ENCODE data around the gene UMODL1.

The UMODL1 gene

GRCh38 chr21:42071146-42071737 lies at the start of gene UMODL1:
Gene UMODL1 (plus strand): TSS chr21:42071317. CDS start chr21:42071317, 0 bp downstream.
- TF ChIP-seq POLR2A (IDR thresholded peaks at IDR 0.05; ENCODE audit: low read length) (no peak), GATA1 (IDR thresholded peaks at IDR 0.05; ENCODE audit: low read depth, low read length) (no peak)
- DNase-seq, result no peak

- no peak for DNase-seq
- TF ChIP-seq GATA1 (IDR thresholded peaks at IDR 0.05; ENCODE audit: low read depth, low read length) (no peak), POLR2A (IDR thresholded peaks at IDR 0.05; ENCODE audit: low read length) (no peak)
Observed at GRCh38 chr21:42021371-42022090, 49.6 kb upstream of the UMODL1 start.

- TF ChIP-seq GATA1 (IDR thresholded peaks at IDR 0.05; ENCODE audit: low read depth, low read length), result no peak
- no peak for TF ChIP-seq POLR2A (IDR thresholded peaks at IDR 0.05; ENCODE audit: low read length)
- DNase-seq, result no peak
Observed at GRCh38 chr21:42022091-42022430, 49.1 kb upstream of the UMODL1 start.

DNA sequence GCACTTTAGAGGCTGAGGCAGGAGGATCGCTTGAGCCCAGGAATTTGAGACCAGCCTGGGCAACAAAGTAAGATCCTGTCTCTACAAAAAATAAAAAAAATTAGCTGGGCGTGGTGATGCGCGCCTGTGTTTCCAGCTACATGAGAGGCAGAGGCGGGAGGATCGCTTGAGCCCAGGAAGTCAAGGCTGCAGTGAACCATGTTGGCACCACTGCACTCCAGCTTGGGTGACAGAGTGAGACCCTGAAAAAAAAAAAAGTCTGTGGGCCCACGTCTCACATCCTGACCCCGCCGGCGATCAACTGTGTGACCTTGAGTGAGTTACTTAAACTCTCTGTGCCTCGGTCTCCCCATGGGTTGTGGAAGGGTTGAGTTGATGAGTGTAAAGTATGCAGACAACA lies 48.2 kb upstream of the UMODL1 start:
- no peak for DNase-seq
- TF ChIP-seq POLR2A (IDR thresholded peaks at IDR 0.05; ENCODE audit: low read length) (no peak), GATA1 (IDR thresholded peaks at IDR 0.05; ENCODE audit: low read depth, low read length) (no peak)

GRCh38 chr21:42025376-42026081 lies 45.6 kb upstream of the UMODL1 start:
- TF ChIP-seq GATA1 (IDR thresholded peaks at IDR 0.05; ENCODE audit: low read depth, low read length) (no peak), POLR2A (IDR thresholded peaks at IDR 0.05; ENCODE audit: low read length) (no peak)
- DNase-seq, result no peak

GRCh38 chr21:42026082-42026435 lies 45.1 kb upstream of the UMODL1 start:
- TF ChIP-seq GATA1 (IDR thresholded peaks at IDR 0.05; ENCODE audit: low read depth, low read length) (no peak), POLR2A (IDR thresholded peaks at IDR 0.05; ENCODE audit: low read length) (no peak)
- no peak for DNase-seq

GRCh38 chr21:42027085-42027821 lies 43.9 kb upstream of the UMODL1 start:
- peak in 1 of 2 experiments; percentile 40 for DNase-seq
- TF ChIP-seq POLR2A (IDR thresholded peaks at IDR 0.05; ENCODE audit: low read length) (no peak), GATA1 (IDR thresholded peaks at IDR 0.05; ENCODE audit: low read depth, low read length) (no peak)

GRCh38 chr21:42027822-42028765 lies 43.0 kb upstream of the UMODL1 start:
- no peak for DNase-seq
- no peak for TF ChIP-seq POLR2A (IDR thresholded peaks at IDR 0.05; ENCODE audit: low read length)
- TF ChIP-seq GATA1 (IDR thresholded peaks at IDR 0.05; ENCODE audit: low read depth, low read length), result no peak

DNA sequence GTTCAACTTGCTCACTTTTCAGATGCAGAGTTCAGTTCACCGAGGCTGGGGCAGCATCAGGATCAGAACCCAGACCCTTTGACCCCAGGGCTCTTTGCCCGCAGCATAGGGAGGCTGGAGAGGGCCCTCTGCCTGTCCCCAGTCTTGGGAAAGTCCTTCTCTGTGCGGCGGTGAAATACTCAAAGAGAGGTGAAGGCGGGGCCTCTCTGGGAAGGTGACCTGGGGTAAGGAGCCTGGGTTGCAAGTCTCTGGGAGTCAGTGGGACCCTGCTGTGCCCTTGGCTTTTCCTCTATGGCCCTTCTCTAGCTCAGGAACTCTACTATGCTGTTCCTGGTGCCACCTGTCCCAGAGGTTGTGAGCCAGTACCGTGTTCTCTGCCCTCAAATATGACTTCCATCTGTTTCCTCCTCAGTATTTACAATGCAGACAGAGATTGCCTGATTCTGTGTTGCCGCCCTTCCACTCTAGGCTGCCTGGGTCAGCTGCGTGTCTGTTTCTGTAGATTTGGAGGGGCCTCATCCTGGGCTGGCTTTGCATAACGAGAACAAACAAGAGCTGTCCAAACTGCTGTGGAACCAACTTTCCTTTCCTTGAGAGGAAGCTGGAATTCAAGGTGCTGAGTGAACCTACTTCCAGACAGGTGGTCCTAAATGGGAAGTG lies 42.2 kb upstream of the UMODL1 start:
- TF ChIP-seq GATA1 (IDR thresholded peaks at IDR 0.05; ENCODE audit: low read depth, low read length) (no peak), POLR2A (IDR thresholded peaks at IDR 0.05; ENCODE audit: low read length) (no peak)
- DNase-seq, result no peak

DNA sequence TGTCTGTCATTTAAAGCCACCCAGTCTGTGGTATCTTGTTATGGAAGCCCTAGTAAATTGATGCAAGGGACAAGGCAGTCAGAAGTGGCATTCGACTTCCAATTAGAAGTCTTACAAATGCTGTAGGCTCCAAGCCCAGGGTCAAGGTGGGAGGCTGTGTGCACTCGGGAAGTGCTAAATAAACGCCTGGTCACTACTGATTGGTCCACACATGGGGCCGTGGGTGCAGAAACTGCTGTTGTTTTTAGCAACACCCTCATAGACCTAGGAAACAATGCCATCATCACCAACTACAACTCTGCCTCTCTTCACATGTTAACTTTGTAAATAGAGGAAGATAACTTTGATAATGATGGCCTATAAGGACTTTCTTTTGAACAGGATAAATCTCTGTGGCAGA lies 40.8 kb upstream of the UMODL1 start:
- no peak for DNase-seq
- TF ChIP-seq GATA1 (IDR thresholded peaks at IDR 0.05; ENCODE audit: low read depth, low read length), result no peak
- TF ChIP-seq POLR2A (IDR thresholded peaks at IDR 0.05; ENCODE audit: low read length), result no peak

- DNase-seq, result no peak
- no peak for TF ChIP-seq POLR2A (IDR thresholded peaks at IDR 0.05; ENCODE audit: low read length)
- TF ChIP-seq GATA1 (IDR thresholded peaks at IDR 0.05; ENCODE audit: low read depth, low read length), result no peak
Observed at GRCh38 chr21:42031241-42031640, 39.9 kb upstream of the UMODL1 start.

DNA sequence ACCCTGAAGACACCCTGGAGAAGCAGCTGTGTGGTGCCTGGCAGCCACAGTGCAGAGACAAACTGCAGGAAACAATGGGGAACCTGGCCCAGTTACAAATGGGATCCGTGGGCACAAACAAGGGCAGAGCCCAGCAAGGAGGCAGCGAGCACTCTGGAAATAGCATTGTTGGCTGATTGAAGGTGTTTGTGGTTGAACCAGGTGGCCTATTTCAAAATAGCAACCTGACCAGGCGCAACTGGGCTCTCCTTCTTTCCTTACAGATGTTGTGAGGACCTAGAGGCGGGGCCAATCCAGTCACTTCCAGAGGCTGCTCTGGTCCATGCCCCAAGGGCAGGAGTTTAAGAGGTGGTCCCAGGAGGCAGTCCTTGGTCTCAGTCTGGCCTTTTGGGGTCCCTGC lies 39.3 kb upstream of the UMODL1 start:
- DNase-seq, result no peak
- TF ChIP-seq POLR2A (IDR thresholded peaks at IDR 0.05; ENCODE audit: low read length) (no peak), GATA1 (IDR thresholded peaks at IDR 0.05; ENCODE audit: low read depth, low read length) (no peak)

DNA sequence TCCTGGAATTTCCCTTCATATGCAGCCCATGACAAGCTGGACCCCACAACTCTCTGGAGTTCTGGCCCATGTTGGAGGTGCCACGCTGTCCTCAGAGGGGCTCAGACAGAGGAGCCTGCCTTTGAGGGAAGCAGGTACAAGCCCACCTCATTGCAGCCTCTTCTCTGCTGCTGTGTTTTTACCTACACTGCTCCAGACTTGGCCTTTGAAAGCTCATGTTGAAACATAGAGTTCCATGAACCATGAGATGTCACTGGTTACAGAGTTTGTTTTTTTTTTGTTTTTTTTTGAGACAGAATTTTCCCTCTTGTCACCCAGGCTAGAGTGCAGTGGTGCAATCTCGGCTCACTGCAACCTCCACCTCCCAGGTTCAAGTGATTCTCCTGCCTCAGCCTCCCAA lies 38.9 kb upstream of the UMODL1 start:
- no peak for DNase-seq
- no peak for TF ChIP-seq GATA1 (IDR thresholded peaks at IDR 0.05; ENCODE audit: low read depth, low read length)
- TF ChIP-seq POLR2A (IDR thresholded peaks at IDR 0.05; ENCODE audit: low read length), result no peak

Measured in erythroblast (primary cell).